MM.1S (cell line): ENCODE results near the gene KAT6B.

Experiments used
- DNase-seq: peaks from one replicate; pipeline ENCODE4 v3.0.0-alpha.2; 2015
- H2AFZ ChIP-seq: fragments of 300-600 bp; sonication (generic); 2 replicates; pipeline ENCODE4 v1.6.0; 2016; ENCODE audit warnings: antibody characterized with exemption, low read length
- H3F3A ChIP-seq: fragments of 300-600 bp; sonication (generic); 2 replicates; pipeline ENCODE4 v1.6.1; 2016; ENCODE audit warnings: mild to moderate bottlenecking, antibody characterized with exemption, low read length, moderate library complexity, mixed read lengths; ENCODE audit not compliant: insufficient read depth
- H3K27ac ChIP-seq: fragments of 300-600 bp; sonication (generic); 2 replicates; pipeline ENCODE4 v1.5.1; 2016; ENCODE audit warnings: mild to moderate bottlenecking, low read length
- H3K27me3 ChIP-seq: fragments of 300-600 bp; sonication (generic); replicated peaks from 2 replicates; pipeline ENCODE4 v1.6.0; 2016; ENCODE audit warnings: low read length; ENCODE audit not compliant: insufficient read depth
- H3K36me3 ChIP-seq: fragments of 300-600 bp; sonication (generic); replicated peaks from 2 replicates; pipeline ENCODE4 v1.6.1; 2016; ENCODE audit warnings: mild to moderate bottlenecking, low read length, mixed read lengths; ENCODE audit not compliant: insufficient read depth
- H3K4me1 ChIP-seq: fragments of 300-600 bp; sonication (generic); 2 replicates; pipeline ENCODE4 v1.6.1; 2016; ENCODE audit warnings: low read length, mixed read lengths
- H3K4me2 ChIP-seq: fragments of 300-600 bp; sonication (generic); 2 replicates; pipeline ENCODE4 v1.6.0; 2016; ENCODE audit warnings: low read depth, low read length
- H3K4me3 ChIP-seq: fragments of 300-600 bp; sonication (generic); 2 replicates; pipeline ENCODE4 v1.5.1; 2016; ENCODE audit warnings: low read length, mixed read lengths
- H3K79me2 ChIP-seq: fragments of 300-600 bp; sonication (generic); 2 replicates; pipeline ENCODE4 v1.6.1; 2016; ENCODE audit warnings: mixed run types, low read length, mixed read lengths
- H3K9ac ChIP-seq: fragments of 300-600 bp; sonication (generic); 2 replicates; pipeline ENCODE4 v1.6.1; 2016; ENCODE audit warnings: low read length, mixed read lengths
- H3K9me2 ChIP-seq: fragments of 300-600 bp; sonication (generic); replicated peaks from 2 replicates; pipeline ENCODE4 v1.6.1; 2016; ENCODE audit warnings: mild to moderate bottlenecking, low read length, mixed read lengths; ENCODE audit not compliant: insufficient read depth
- H3K9me3 ChIP-seq: fragments of 300-600 bp; sonication (generic); replicated peaks from 2 replicates; pipeline ENCODE4 v1.6.1; 2016; ENCODE audit warnings: mild to moderate bottlenecking, low read length, mixed read lengths; ENCODE audit not compliant: insufficient read depth
- H4K20me1 ChIP-seq: fragments of 300-600 bp; sonication (generic); 2 replicates; pipeline ENCODE4 v1.6.1; 2016; ENCODE audit warnings: mild to moderate bottlenecking, low read length, moderate library complexity, mixed read lengths; ENCODE audit not compliant: insufficient read depth
- EZH2 ChIP-seq: fragments of 300-600 bp; sonication (generic); optimal IDR thresholded peaks from 2 replicates; pipeline ENCODE3; 2017; ENCODE audit warnings: low read depth, mild to moderate bottlenecking, antibody characterized with exemption, low read length, mixed read lengths
- EZH2phosphoT487 ChIP-seq: fragments of 300-600 bp; sonication (generic); IDR thresholded peaks from 2 replicates; pipeline ENCODE4 v1.6.1; 2018; ENCODE audit warnings: antibody characterized with exemption, low read length
- TF ChIP-seq, protein P1 (sequence below): fragments of 300-600 bp; sonication (generic); IDR thresholded peaks from 2 replicates; pipeline ENCODE4 v1.5.1; 2016; ENCODE audit warnings: antibody characterized with exemption, low read length, mixed read lengths

The KAT6B gene

DNA sequence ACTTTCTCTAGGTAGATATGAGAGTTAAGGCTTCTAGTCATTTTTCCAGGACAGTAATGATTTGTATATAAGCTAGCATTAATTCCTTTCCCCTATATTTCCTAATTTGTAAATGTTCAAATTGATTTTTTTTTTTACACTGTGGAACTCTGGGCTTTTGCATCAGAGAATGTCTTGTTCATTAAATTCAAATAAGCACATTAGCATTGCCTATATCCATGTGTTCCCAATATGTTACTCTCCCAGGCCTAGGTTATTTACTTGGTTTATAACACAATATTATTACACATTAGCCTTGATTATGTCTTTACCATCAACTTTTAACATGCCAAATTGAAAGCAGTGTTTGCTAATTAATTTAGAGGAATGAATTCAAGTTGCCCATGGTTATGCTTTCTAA, 201.6 kb downstream of the KAT6B start:
- Histone ChIP-seq H3K9ac (no peak overlapping the region), H3K9me2 (no peaks in the 10 kb centered on the region), H3F3A (no peaks in the 10 kb centered on the region), H3K4me3 (no peak overlapping the region), H3K27ac (no peak overlapping the region), H3K9me3 (no peaks in the 10 kb centered on the region), H3K4me2 (no peak overlapping the region), H3K4me1 (no peaks in the 10 kb centered on the region), H4K20me1 (no peaks in the 10 kb centered on the region), H2AFZ (no peak overlapping the region), H3K36me3 (peaks cover 9% of the 10 kb centered on the region), H3K79me2 (no peaks in the 10 kb centered on the region), H3K27me3 (no peaks in the 10 kb centered on the region)
- no peak for DNase-seq
- TF ChIP-seq, protein P1, sequence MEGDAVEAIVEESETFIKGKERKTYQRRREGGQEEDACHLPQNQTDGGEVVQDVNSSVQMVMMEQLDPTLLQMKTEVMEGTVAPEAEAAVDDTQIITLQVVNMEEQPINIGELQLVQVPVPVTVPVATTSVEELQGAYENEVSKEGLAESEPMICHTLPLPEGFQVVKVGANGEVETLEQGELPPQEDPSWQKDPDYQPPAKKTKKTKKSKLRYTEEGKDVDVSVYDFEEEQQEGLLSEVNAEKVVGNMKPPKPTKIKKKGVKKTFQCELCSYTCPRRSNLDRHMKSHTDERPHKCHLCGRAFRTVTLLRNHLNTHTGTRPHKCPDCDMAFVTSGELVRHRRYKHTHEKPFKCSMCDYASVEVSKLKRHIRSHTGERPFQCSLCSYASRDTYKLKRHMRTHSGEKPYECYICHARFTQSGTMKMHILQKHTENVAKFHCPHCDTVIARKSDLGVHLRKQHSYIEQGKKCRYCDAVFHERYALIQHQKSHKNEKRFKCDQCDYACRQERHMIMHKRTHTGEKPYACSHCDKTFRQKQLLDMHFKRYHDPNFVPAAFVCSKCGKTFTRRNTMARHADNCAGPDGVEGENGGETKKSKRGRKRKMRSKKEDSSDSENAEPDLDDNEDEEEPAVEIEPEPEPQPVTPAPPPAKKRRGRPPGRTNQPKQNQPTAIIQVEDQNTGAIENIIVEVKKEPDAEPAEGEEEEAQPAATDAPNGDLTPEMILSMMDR: no peak
- TF ChIP-seq EZH2phosphoT487 (no peak), EZH2 (no peak)

DNA sequence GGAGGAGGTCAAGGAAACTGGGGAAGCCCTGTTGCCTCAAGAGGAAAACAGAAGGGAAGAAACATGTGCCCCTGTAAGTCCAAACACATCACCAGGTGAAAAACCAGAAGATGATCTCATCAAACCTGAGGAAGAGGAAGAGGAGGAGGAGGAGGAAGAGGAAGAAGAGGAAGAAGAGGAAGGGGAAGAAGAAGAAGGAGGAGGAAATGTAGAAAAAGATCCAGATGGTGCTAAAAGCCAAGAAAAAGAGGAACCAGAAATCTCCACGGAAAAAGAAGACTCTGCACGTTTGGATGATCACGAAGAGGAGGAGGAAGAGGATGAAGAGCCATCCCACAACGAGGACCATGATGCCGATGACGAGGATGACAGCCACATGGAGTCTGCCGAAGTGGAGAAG, 202.3 kb downstream of the KAT6B start:
- Histone ChIP-seq H2AFZ (no peak overlapping the region), H3K9me2 (no peaks in the 10 kb centered on the region), H3K9ac (no peak overlapping the region), H3K4me1 (no peaks in the 10 kb centered on the region), H3K4me2 (no peak overlapping the region), H3K27me3 (no peaks in the 10 kb centered on the region), H3F3A (no peaks in the 10 kb centered on the region), H3K27ac (no peak overlapping the region), H3K36me3 (peaks cover 9% of the 10 kb centered on the region), H4K20me1 (no peaks in the 10 kb centered on the region), H3K9me3 (no peaks in the 10 kb centered on the region), H3K4me3 (no peak overlapping the region), H3K79me2 (no peaks in the 10 kb centered on the region)
- TF ChIP-seq, protein P1: no peak
- no peak for TF ChIP-seq EZH2
- no peak for TF ChIP-seq EZH2phosphoT487
- DNase-seq: no peak

DNA sequence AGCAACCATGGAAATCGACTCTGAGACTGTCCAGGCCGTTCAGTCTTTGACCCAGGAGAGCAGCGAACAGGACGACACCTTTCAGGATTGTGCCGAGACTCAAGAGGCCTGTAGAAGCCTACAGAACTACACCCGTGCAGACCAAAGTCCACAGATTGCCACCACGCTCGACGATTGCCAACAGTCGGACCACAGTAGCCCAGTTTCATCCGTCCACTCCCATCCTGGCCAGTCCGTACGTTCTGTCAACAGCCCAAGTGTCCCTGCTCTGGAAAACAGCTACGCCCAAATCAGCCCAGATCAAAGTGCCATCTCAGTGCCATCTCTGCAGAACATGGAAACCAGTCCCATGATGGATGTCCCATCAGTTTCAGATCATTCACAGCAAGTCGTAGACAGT, 203.0 kb downstream of the KAT6B start:
- Histone ChIP-seq H3K4me1 (no peaks in the 10 kb centered on the region), H3K9me2 (no peaks in the 10 kb centered on the region), H3K27ac (no peak overlapping the region), H3F3A (no peaks in the 10 kb centered on the region), H4K20me1 (no peaks in the 10 kb centered on the region), H3K36me3 (peaks cover 9% of the 10 kb centered on the region), H3K9ac (no peak overlapping the region), H3K27me3 (no peaks in the 10 kb centered on the region), H2AFZ (no peak overlapping the region), H3K9me3 (no peaks in the 10 kb centered on the region), H3K4me3 (no peak overlapping the region), H3K79me2 (no peaks in the 10 kb centered on the region), H3K4me2 (no peak overlapping the region)
- TF ChIP-seq EZH2phosphoT487 (no peak), EZH2 (no peak)
- TF ChIP-seq, protein P1: no peak
- no peak for DNase-seq
